ENCODE data around the gene HMSD.

DNA sequence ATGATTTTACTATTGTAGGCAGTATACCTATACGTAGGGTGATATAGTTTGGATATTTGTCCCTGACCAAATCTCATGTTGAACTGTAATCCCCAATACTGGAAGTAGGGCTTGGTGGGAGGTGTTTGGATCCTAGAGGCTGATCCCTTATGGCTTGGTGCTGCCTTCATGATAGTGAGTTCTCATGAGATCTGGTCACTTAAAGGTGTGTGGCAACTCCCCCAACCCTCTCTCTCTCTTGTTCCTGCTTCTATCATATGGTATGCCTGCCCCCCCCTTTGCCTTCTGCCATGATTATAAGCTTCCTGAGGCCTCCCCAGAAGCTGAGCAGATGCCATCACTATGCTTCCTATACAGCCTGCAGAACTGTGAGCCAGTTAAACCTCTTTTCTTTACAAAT is 43.0 kb upstream of the HMSD start:
- TF ChIP-seq POLR2A (IDR thresholded peaks at IDR 0.05): no peak
- TF ChIP-seq, protein P1, sequence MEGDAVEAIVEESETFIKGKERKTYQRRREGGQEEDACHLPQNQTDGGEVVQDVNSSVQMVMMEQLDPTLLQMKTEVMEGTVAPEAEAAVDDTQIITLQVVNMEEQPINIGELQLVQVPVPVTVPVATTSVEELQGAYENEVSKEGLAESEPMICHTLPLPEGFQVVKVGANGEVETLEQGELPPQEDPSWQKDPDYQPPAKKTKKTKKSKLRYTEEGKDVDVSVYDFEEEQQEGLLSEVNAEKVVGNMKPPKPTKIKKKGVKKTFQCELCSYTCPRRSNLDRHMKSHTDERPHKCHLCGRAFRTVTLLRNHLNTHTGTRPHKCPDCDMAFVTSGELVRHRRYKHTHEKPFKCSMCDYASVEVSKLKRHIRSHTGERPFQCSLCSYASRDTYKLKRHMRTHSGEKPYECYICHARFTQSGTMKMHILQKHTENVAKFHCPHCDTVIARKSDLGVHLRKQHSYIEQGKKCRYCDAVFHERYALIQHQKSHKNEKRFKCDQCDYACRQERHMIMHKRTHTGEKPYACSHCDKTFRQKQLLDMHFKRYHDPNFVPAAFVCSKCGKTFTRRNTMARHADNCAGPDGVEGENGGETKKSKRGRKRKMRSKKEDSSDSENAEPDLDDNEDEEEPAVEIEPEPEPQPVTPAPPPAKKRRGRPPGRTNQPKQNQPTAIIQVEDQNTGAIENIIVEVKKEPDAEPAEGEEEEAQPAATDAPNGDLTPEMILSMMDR (IDR thresholded peaks at IDR 0.05): no peak
